Activated CD4-positive, alpha-beta T cell treated with anti-CD3 and anti-CD28 coated beads, Interleukin-2, amount 10 ng/mL, durations not matched to agents 24 days and 14 days (primary cell): ENCODE data around the gene COX7A2. TPM values are rescaled to one million over a fixed set of nuclear protein-coding genes. Genes with fewer than 3 reads are reported as not detected.

Source experiments
- DNase-seq: peaks from one replicate; pipeline ENCODE4 v3.0.0; 2022
- H3K27ac Mint-ChIP-seq: one replicate; pipeline ENCODE4 v1.8.0; 2022; ENCODE audit warnings: mild to moderate bottlenecking, mixed read lengths
- H3K27me3 Mint-ChIP-seq: one replicate; pipeline ENCODE4 v1.8.0; 2022; ENCODE audit warnings: mixed read lengths
- H3K36me3 Mint-ChIP-seq: one replicate; pipeline ENCODE4 v1.8.0; 2022; ENCODE audit warnings: low read depth, mild to moderate bottlenecking, mixed read lengths
- H3K4me1 Mint-ChIP-seq: one replicate; pipeline ENCODE4 v1.8.0; 2021; ENCODE audit warnings: mixed read lengths
- H3K4me3 Mint-ChIP-seq: one replicate; pipeline ENCODE4 v1.8.0; 2022; ENCODE audit warnings: mild to moderate bottlenecking, moderate library complexity, mixed read lengths
- H3K9me3 Mint-ChIP-seq: one replicate; pipeline ENCODE4 v1.8.0; 2021; ENCODE audit warnings: mixed read lengths
- intact Hi-C: fragments of 100-400 bp; cut with micrococcal nuclease; formaldehyde crosslinking; loops from one replicate; pipeline ENCODE4 v1.15.1; 2023
- total RNA-seq: library from RNA; stranded (reverse); gene quantifications from 2 replicates; pipeline ENCODE4 v1.2.3, GENCODE V29; 2022

COX7A2 gene
- total RNA-seq, 1 donor from 2014 or later = 490 TPM

DNA sequence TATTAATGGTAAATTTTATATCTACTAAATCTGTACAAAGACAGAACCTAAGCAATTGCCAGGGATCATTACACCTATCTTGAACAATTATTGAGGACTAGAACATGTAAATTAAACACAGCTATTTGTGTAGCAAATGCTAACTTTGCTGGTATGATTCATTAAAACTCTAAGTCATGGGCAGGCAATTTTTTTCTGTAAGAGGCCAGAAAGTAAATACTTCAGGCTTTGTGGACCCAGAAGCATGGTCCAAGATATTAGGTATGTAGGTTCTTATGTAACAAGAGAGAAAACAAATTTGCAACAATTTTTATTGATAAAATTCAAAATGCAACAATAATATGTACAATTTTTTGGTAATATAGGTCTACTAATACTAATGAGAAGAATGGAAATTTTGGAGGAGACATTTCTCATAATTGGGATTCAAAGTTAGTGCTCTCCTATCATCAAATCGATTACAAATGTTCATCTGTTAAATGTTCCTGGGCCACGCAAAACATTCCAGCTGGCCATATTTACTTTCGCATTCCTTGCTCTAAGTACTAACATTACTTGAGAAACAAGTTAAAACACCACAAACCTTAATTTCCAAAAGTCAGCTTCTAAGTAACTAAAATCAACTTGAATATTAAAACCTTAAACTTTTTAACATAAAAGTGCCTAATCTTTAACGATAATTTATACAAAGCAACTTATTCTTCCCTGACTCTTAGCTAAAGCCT lies 36.7 kb upstream of the COX7A2 start:
- Mint-ChIP-seq H3K27me3 (no peaks in the 10 kb centered on the region), H3K27ac (no peak overlapping the region), H3K36me3 (peaks cover 27% of the 10 kb centered on the region), H3K4me1 (peaks cover 39% of the 10 kb centered on the region), H3K4me3 (peak overlapping the region; percentile 8), H3K9me3 (peaks cover 7% of the 10 kb centered on the region)
- intact Hi-C loops = loop anchor here (5.0 kb wide), 2 partner anchors 1628 to 1698 kb away; partner anchors contain the start of gene SLC17A5
- DNase-seq = no peak

- peaks cover 32% of the 10 kb centered on the region for H3K36me3 Mint-ChIP-seq
- H3K27me3 Mint-ChIP-seq = no peaks in the 10 kb centered on the region
- peaks cover 43% of the 10 kb centered on the region for H3K4me1 Mint-ChIP-seq
- H3K9me3 Mint-ChIP-seq = peaks cover 7% of the 10 kb centered on the region
- H3K4me3 Mint-ChIP-seq = no peak overlapping the region
- intact Hi-C loops = no loop called here
- no peak overlapping the region for H3K27ac Mint-ChIP-seq
- no peak for DNase-seq
Observed at GRCh38 chr6:75279418-75279817, 35.8 kb upstream of the COX7A2 start.

- peaks cover 45% of the 10 kb centered on the region for H3K4me1 Mint-ChIP-seq
- no peaks in the 10 kb centered on the region for H3K27me3 Mint-ChIP-seq
- intact Hi-C loops = no loop called here
- peaks cover 7% of the 10 kb centered on the region for H3K9me3 Mint-ChIP-seq
- H3K4me3 Mint-ChIP-seq = peak overlapping the region; percentile 43
- no peak for DNase-seq
- H3K36me3 Mint-ChIP-seq = peaks cover 40% of the 10 kb centered on the region
- peak overlapping the region; percentile 82 for H3K27ac Mint-ChIP-seq
Observed at GRCh38 chr6:75278474-75279077, 35.0 kb upstream of the COX7A2 start.

GRCh38 chr6:75275067-75275466 lies 31.5 kb upstream of the COX7A2 start:
- peak overlapping the region; percentile 14 for H3K27ac Mint-ChIP-seq
- H3K4me1 Mint-ChIP-seq = peaks cover 51% of the 10 kb centered on the region
- no peak for DNase-seq
- intact Hi-C loops = no loop called here
- H3K27me3 Mint-ChIP-seq = no peaks in the 10 kb centered on the region
- peaks cover 11% of the 10 kb centered on the region for H3K9me3 Mint-ChIP-seq
- H3K36me3 Mint-ChIP-seq = peaks cover 67% of the 10 kb centered on the region
- no peak overlapping the region for H3K4me3 Mint-ChIP-seq

- DNase-seq = no peak
- peaks cover 63% of the 10 kb centered on the region for H3K36me3 Mint-ChIP-seq
- intact Hi-C loops = no loop called here
- H3K4me1 Mint-ChIP-seq = peaks cover 45% of the 10 kb centered on the region
- H3K4me3 Mint-ChIP-seq = no peak overlapping the region
- H3K27ac Mint-ChIP-seq = peak overlapping the region; percentile 45
- no peaks in the 10 kb centered on the region for H3K27me3 Mint-ChIP-seq
- peaks cover 11% of the 10 kb centered on the region for H3K9me3 Mint-ChIP-seq
Observed at GRCh38 chr6:75273009-75273408, 29.4 kb upstream of the COX7A2 start.

DNA sequence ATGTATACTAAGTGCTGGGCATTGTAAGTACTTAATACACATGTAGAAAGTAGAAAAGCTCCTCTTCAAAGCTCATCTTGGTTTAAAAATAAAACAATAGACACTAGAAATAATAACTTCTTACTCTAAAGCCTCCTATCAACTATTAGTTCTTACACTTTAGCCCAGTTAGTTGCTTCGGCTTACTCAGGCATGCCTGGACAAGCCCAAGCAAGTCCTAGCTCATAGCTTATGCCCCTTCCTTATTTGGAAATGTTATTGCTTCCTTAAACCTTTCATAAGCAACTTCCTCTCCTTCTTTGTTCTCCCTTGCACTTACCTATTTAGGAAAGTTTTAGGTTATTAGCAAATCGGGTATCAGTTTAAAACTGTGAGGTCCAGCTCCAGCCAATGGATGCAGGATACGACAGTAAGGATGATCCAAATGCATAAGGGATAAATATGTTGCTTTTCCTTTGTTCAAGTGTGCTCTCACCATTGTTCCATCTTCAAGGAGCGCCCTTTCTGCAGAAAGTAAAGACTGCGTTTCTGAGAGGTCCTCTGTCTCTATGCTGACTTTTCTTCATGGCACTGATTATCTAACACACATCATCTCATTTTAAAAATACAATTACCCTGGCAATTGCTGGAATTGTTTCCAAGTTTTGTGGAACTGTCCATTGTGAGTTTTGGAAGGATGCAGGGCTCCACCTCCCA lies 28.7 kb upstream of the COX7A2 start:
- H3K36me3 Mint-ChIP-seq = peaks cover 63% of the 10 kb centered on the region
- H3K27ac Mint-ChIP-seq = peak overlapping the region; percentile 45

DNA sequence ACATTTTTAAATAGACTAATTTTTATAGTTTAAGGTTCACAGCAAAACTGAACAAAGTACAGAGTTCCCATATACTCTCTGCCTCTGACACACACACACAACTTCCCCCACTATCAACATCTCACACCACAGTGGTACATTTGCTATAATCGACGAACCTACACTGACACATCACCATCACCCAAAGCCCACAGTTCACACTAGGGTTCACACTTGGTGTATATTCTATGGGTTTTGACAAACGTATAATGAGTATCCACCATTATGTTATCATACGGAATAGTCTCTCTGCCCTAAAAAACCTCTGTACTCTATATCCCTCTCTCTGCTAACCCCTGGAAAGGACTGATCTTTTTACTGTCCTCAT lies 25.4 kb upstream of the COX7A2 start:
- Mint-ChIP-seq H3K27ac (no peak overlapping the region), H3K4me1 (peaks cover 35% of the 10 kb centered on the region), H3K27me3 (no peaks in the 10 kb centered on the region), H3K4me3 (no peak overlapping the region), H3K36me3 (peaks cover 41% of the 10 kb centered on the region), H3K9me3 (peaks cover 4% of the 10 kb centered on the region)
- DNase-seq = no peak
- intact Hi-C loops = loop anchor here (1.0 kb wide), 1 partner anchor 257 kb away; no protein-coding TSS in a partner anchor

More for the DNA sequence above, 28.7 kb upstream of the COX7A2 start:
- H3K4me3 Mint-ChIP-seq = no peak overlapping the region
- intact Hi-C loops = no loop called here
- H3K9me3 Mint-ChIP-seq = peaks cover 11% of the 10 kb centered on the region
- DNase-seq = no peak
- H3K4me1 Mint-ChIP-seq = peaks cover 50% of the 10 kb centered on the region
- H3K27me3 Mint-ChIP-seq = no peaks in the 10 kb centered on the region

DNA sequence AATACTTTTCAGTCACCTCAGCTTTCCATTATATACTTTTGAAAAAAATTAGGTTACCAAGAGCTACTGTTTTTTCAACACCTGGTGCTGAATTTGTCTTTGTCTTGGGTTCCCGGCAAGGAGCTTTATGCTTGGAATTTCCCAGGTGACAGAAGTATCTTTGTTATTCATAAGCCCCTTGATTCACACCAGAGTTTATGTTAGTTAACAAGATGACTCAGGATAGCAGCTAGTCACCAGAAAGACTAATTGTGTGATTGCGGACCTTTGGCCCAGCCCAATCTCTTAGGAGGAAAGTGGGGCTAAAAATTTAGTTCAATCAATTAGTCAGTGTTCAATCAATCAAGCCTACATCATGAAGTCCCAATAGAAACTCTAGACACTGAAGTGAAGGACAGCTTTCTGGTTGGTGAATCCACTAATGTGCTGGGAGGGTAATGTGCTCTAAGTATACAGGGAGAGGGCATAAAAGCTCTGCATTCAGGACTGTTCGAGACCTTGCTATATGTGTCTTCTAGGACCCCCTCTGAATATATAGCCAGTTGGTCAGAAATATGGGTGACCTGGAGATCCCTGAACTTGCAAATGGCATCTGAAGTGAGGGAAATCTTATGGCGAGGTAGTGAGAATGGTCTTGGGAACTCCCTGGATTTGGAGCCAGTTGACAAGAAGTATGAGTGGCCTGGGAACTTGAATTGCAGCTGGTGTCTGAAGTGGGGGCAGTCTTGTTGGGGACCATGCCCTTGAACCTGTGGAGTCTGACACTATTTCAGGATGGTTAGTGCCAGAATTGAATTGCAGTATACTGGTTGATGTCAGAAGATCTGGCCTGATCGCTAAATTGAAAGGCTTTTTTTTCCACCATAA lies 24.8 kb upstream of the COX7A2 start:
- H3K4me1 Mint-ChIP-seq = peaks cover 33% of the 10 kb centered on the region
- no peak overlapping the region for H3K4me3 Mint-ChIP-seq
- H3K27ac Mint-ChIP-seq = peak overlapping the region; percentile 3
- H3K27me3 Mint-ChIP-seq = no peaks in the 10 kb centered on the region
- H3K36me3 Mint-ChIP-seq = peaks cover 39% of the 10 kb centered on the region
- intact Hi-C loops = loop anchor here (1.0 kb wide), 1 partner anchor 258 kb away; no protein-coding TSS in a partner anchor
- DNase-seq = no peak
- peaks cover 4% of the 10 kb centered on the region for H3K9me3 Mint-ChIP-seq

GRCh38 chr6:75267461-75267860 lies 23.9 kb upstream of the COX7A2 start:
- Mint-ChIP-seq H3K4me3 (no peak overlapping the region), H3K27me3 (no peaks in the 10 kb centered on the region), H3K36me3 (peaks cover 36% of the 10 kb centered on the region), H3K27ac (peak overlapping the region; percentile 18), H3K4me1 (peaks cover 32% of the 10 kb centered on the region), H3K9me3 (peaks cover 4% of the 10 kb centered on the region)
- DNase-seq = no peak
- intact Hi-C loops = no loop called here

DNA sequence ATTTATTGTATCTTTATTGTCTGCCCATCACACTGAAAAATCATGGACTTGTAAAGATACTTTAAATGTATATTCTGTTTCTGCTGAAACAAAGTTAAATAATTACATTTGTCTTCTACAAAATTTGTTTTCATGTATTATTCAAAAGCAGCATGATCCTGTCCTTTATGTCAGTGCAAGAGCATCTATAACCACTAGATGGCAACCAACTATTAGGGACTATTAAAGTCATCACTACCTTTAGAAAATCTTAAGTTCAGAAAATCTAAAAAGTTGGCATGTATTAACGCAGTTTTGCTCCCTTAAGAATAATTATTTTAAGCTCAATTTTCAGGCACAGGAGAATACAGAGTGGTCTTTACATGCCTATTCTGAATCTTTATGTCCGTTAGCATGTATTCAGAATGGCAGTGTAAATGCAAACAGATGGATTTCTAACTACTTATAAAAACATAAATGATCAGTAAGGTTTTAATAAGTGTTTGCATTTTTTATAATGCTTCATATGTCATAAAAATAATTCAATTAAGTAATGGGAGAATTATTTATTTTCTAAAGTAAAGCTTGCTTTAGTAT lies 23.2 kb upstream of the COX7A2 start:
- H3K9me3 Mint-ChIP-seq = peaks cover 3% of the 10 kb centered on the region
- peaks cover 33% of the 10 kb centered on the region for H3K36me3 Mint-ChIP-seq

GRCh38 chr6:75263401-75263750 lies 19.8 kb upstream of the COX7A2 start:
- Mint-ChIP-seq H3K9me3 (no peaks in the 10 kb centered on the region), H3K27me3 (no peaks in the 10 kb centered on the region), H3K4me3 (no peak overlapping the region), H3K4me1 (peaks cover 16% of the 10 kb centered on the region), H3K36me3 (peaks cover 29% of the 10 kb centered on the region), H3K27ac (no peak overlapping the region)
- intact Hi-C loops = no loop called here
- DNase-seq = no peak

More for the DNA sequence above, 23.2 kb upstream of the COX7A2 start:
- peaks cover 27% of the 10 kb centered on the region for H3K4me1 Mint-ChIP-seq
- H3K4me3 Mint-ChIP-seq = no peak overlapping the region
- no peak for DNase-seq
- H3K27me3 Mint-ChIP-seq = no peaks in the 10 kb centered on the region
- no peak overlapping the region for H3K27ac Mint-ChIP-seq
- intact Hi-C loops = loop anchor here (1.0 kb wide), 1 partner anchor 18 kb away; no protein-coding TSS in a partner anchor

DNA sequence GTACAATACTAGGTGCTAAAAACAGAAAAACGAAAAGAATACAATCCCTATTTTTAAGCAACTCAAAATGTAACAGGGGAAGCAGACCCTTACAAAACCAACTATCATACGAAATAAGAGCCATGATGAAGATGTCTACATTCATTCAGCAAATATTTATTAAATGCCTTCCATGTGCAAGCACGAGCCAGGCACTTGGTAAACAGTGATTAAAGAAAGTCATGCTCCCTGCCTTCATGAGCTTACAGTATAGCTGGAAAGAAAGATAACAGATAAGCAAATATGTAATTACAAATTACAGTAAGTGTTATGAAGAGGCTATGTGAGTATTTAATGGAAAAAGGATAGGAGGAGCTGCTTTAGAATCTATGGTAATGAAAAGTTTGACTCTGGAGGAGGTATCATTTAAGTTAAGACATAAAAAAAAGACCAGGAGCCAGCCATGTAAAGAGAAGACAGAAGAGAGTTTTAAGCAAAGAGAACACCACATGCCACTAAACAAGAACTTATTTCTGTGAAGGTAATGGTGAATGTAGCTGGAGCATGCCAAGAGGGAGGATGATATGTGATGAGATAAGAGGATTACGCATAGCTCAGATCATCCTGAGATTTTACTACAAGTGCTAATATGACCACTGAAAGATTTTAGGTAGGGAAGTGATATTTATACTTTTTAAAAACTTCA lies 19.3 kb upstream of the COX7A2 start:
- no peak overlapping the region for H3K27ac Mint-ChIP-seq
- intact Hi-C loops = no loop called here
- no peaks in the 10 kb centered on the region for H3K27me3 Mint-ChIP-seq
- no peak for DNase-seq
- no peaks in the 10 kb centered on the region for H3K9me3 Mint-ChIP-seq
- H3K4me3 Mint-ChIP-seq = no peak overlapping the region
- H3K36me3 Mint-ChIP-seq = peaks cover 32% of the 10 kb centered on the region
- H3K4me1 Mint-ChIP-seq = peaks cover 13% of the 10 kb centered on the region

GRCh38 chr6:75261299-75261698 lies 17.7 kb upstream of the COX7A2 start:
- Mint-ChIP-seq H3K4me3 (no peak overlapping the region), H3K36me3 (peaks cover 44% of the 10 kb centered on the region), H3K9me3 (no peaks in the 10 kb centered on the region), H3K27me3 (no peaks in the 10 kb centered on the region), H3K27ac (no peak overlapping the region), H3K4me1 (peaks cover 7% of the 10 kb centered on the region)
- no peak for DNase-seq
- intact Hi-C loops = no loop called here
